Pancreas (tissue), 10 donors: Measurements from ENCODE around the gene MT1F. TPM values are rescaled to one million over a fixed set of nuclear protein-coding genes. Genes with fewer than 3 reads are reported as not detected.

Experiments used
- ATAC-seq, 4 donors: fragments of 200-7000 bp; cut with Tn5 transposase; one replicate each; pipeline versions ENCODE4 v1.8.0 to v1.9.1; 2020; ENCODE audit warnings: mild to moderate bottlenecking in 4 of 4, moderate library complexity in 4 of 4
- DNase-seq, 6 donors: peaks; one replicate each; pipeline ENCODE4 v3.0.0-alpha.2; 2020
- FAIRE-seq: peaks from 2 replicates; lab custom pipeline; 2012; peaks lifted over from hg19 to GRCh38; lab: Jason Lieb, UNC
- H3K27ac ChIP-seq, 4 donors: fragments of 200-600 bp; sonication (generic); 1 replicate in 3 of 4; 2 replicates in 1 of 4; pipeline versions ENCODE4 v1.5.0 to v1.8.0; 2020
- H3K27me3 ChIP-seq, 4 donors: fragments of 200-600 bp; one replicate each; pipeline ENCODE4 v1.8.0; 2021
- H3K36me3 ChIP-seq, 3 donors: fragments of 200-600 bp; sonication (generic) in 1 of 3; one replicate each; pipeline versions ENCODE4 v1.5.0 to v1.8.0; 2020 to 2021
- H3K4me1 ChIP-seq, 3 donors: fragments of 200-600 bp; one replicate each; pipeline ENCODE4 v1.8.0; 2021
- H3K4me3 ChIP-seq, 4 donors: fragments of 200-600 bp; sonication (generic) in 2 of 4; one replicate each; pipeline versions ENCODE4 v1.5.0 to v1.8.0; 2020 to 2021
- H3K9me3 ChIP-seq, 4 donors: fragments of 200-600 bp; one replicate each; pipeline ENCODE4 v1.8.0; 2021
- WGBS, 2 donors: extraction: QIAGEN DNeasy Blood & Tissue Kit; methylation state at CpG; one replicate each; pipeline ENCODE4 v1.1.7; 2013; 5-methylcytosine and 5-hydroxymethylcytosine counted together
- intact Hi-C, 3 donors: fragments of 100-400 bp; cut with DNase I; formaldehyde crosslinking; loops; one replicate each; pipeline versions ENCODE4 v1.11.1 to v1.14.2; 2022
- polyA plus RNA-seq, 2 donors: library from polyadenylated mRNA; stranded (reverse); fragments of 200-250 nt; gene quantifications; one replicate each; pipeline ENCODE4 v1.2.3, GENCODE V29; 2013
- total RNA-seq, 6 donors: library from RNA; stranded (reverse); fragmentation: NEBNext Ultra II Directional in 4 of 6; extraction: Animal tissue kit (Norgen Biotek cat#: 25700) in 4 of 6; gene quantifications; one replicate each; pipeline versions ENCODE4 v1.2.1 to v1.2.4, GENCODE V29; 2021 to 2023
- TF ChIP-seq, protein P1 (sequence below), 4 donors: fragments of 200-600 bp; sonication (generic) in 3 of 4; IDR thresholded peaks; one replicate each; pipeline versions ENCODE4 v1.5.0 to v1.8.0; 2021; ENCODE audit warnings: antibody characterized with exemption in 4 of 4
- donor health status: healthy with polysubstance abuse.
- donor health status: DM: no; HTN: no; CAD: no; lungs with moderate emphysema.
- donor health status: DM: no; HTN: no; CAD: no.
- donor health status: control.
- donor health status: control.
- donor health status: Bipolar disorder and iron deficiency.
- donor health status: DM: yes; HTN: yes; CAD: no.
- donor health status: DM: no; HTN: no; CAD: no.
- donor health status: DM: no; HTN: no; CAD: no.
- donor health status: DM: yes; HTN: yes; CAD: no.

The MT1F gene
- total and polyA plus RNA-seq, 8 donors = 29.1 to 201 (median 48.3) TPM

DNA sequence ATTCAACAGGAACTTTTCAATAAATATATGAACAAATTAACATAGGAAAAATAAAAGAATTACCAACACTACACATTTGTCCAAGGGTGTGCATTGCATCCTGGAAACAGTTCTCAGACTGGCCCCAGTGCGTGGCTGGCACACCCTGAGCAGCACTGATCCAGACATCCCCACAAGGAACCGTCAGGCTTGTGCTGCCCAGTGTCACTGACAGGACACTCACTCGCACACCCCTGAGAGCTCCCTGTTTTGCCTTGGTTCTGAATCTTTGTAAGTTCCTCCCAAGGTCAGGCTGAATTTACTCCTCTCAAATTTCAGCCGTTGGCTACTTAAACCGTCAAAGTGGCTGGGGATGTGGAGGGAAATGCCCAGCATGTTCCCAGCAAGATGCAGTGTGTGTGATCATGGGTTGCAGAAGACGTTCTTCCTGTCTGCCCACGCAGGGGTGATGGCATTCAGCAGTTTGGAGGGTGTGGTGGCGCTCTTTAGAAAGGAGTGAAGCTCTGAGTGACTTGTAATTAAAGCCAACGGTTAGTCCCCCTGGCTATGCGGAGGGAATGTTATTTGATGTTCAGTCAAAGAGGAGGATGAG lies 47.6 kb upstream of the MT1F start:
- no peak for FAIRE-seq

DNA sequence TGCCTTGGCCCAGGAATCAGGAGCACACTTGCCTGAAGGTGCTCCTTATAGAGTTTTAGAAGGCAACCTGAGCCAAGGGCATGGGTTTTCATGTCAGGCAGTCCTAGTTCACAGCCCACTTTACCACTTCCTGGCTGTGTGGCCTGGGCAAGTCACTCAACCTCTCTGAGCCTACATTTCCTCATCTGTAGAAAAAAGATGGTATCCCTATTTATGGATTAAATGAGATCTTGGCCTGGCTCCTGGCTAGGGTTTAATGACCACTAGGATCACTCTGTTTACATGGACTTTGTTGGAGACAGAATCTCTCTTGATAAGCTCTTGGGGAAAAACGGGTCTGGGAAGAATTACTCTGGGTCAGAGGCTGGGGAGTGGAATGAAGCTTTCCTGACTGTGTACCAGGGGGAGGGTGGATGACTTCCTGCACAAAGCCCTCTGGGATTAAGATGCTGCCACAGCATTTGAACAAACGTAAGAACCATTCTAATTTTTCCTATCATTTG lies 47.1 kb upstream of the MT1F start:
- WGBS, 2 donors = 28 to 35% methylated on average over 2 of the region's 2 CpGs
- ATAC-seq = no peak
- intact Hi-C loops = no loop called here
- H3K27me3 ChIP-seq = no peaks in the 10 kb centered on the region
- FAIRE-seq = no peak
- H3K27ac ChIP-seq = peak overlapping the region; percentile 78 to 94 (median 90)
- H3K4me3 ChIP-seq = no peak overlapping the region
- no peaks in the 10 kb centered on the region for H3K9me3 ChIP-seq
- peaks cover 0 to 20% (median 0%) of the 10 kb centered on the region in 3 donors for H3K4me1 ChIP-seq
- TF ChIP-seq, protein P1, sequence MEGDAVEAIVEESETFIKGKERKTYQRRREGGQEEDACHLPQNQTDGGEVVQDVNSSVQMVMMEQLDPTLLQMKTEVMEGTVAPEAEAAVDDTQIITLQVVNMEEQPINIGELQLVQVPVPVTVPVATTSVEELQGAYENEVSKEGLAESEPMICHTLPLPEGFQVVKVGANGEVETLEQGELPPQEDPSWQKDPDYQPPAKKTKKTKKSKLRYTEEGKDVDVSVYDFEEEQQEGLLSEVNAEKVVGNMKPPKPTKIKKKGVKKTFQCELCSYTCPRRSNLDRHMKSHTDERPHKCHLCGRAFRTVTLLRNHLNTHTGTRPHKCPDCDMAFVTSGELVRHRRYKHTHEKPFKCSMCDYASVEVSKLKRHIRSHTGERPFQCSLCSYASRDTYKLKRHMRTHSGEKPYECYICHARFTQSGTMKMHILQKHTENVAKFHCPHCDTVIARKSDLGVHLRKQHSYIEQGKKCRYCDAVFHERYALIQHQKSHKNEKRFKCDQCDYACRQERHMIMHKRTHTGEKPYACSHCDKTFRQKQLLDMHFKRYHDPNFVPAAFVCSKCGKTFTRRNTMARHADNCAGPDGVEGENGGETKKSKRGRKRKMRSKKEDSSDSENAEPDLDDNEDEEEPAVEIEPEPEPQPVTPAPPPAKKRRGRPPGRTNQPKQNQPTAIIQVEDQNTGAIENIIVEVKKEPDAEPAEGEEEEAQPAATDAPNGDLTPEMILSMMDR (IDR thresholded peaks at IDR 0.05) = no peak
- no peaks in the 10 kb centered on the region for H3K36me3 ChIP-seq
- no peak for DNase-seq

More for the DNA sequence above, 47.6 kb upstream of the MT1F start:
- Histone ChIP-seq H3K27ac (peak overlapping the region; percentile 78 to 94 (median 90)), H3K4me1 (peaks cover 0 to 20% (median 0%) of the 10 kb centered on the region in 3 donors), H3K4me3 (peak overlapping the region in 1 of 4 donors; percentile 56), H3K27me3 (no peaks in the 10 kb centered on the region), H3K36me3 (no peaks in the 10 kb centered on the region), H3K9me3 (no peaks in the 10 kb centered on the region)
- ATAC-seq (peak in 1 of 4 donors; percentile 6), DNase-seq (peak in 2 of 6 donors; percentile 18 to 41)
- WGBS, 2 donors = 13 to 20% methylated on average over 10 of the region's 10 CpGs
- intact Hi-C loops = no loop called here
- TF ChIP-seq, protein P1 (IDR thresholded peaks at IDR 0.05) = no peak

DNA sequence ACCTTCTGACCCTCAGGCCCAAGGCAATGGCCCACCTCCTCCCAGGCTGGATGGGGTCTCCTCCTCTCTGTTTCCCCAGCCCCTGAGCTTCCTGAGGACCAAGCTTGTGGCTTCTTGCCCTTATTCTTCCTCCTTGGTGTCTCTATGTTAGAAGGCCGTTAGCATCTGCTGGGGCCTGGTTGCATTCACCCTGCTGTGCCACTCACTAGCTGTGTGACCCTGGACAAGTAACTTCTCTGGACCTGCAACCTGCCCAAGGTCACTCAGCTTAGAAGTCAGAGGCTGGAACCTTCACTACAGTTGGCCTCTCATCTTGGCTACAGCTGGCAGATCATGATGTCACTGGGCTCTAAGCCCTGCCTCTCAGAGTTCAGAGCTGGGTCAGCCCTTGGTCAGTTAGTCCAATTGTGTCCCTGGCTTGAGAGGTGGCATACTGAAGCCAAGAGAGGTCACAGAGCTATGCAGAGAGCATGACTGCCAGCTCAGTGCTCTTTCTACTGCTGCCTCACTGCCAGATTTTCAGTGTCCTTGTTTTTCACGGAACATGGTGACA lies 46.4 kb upstream of the MT1F start:
- WGBS, 2 donors = 41 to 50% methylated on average over 2 of the region's 2 CpGs
- TF ChIP-seq, protein P1 (IDR thresholded peaks at IDR 0.05) = no peak
- no peak for FAIRE-seq
- peak in 4 of 6 donors; percentile 50 to 65 (median 59) for DNase-seq
- no peak overlapping the region for H3K4me3 ChIP-seq
- intact Hi-C loops = no loop called here
- H3K27ac ChIP-seq = peak overlapping the region in 3 of 4 donors; percentile 5 to 42 (median 33)
- H3K27me3 ChIP-seq = no peaks in the 10 kb centered on the region
- ATAC-seq = peak; percentile 2 to 20 (median 12)
- no peaks in the 10 kb centered on the region for H3K9me3 ChIP-seq
- H3K4me1 ChIP-seq = peaks cover 0 to 20% (median 0%) of the 10 kb centered on the region in 3 donors
- H3K36me3 ChIP-seq = no peaks in the 10 kb centered on the region

DNA sequence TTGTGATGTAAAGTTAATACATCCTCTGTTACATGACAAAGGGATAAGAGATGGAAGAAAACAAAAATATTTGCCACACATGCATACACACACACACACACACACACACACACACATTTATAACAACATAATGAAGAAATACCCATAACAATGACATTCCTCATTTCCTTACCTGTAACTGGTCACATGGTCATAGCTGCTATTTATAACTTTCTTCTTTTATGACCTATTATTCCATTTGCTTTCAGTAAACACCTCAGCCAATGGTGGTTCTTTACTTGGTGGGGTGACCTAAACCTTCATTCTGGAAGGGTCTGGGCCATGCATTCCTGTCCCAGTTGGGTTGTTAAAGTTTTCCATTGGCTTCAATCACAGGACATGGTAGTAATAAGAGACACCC lies 44.1 kb upstream of the MT1F start:
- no peak overlapping the region for H3K4me3 ChIP-seq
- TF ChIP-seq, protein P1 (IDR thresholded peaks at IDR 0.05) = no peak
- H3K9me3 ChIP-seq = no peaks in the 10 kb centered on the region
- H3K27me3 ChIP-seq = no peaks in the 10 kb centered on the region
- no peaks in the 10 kb centered on the region for H3K36me3 ChIP-seq
- peaks cover 0 to 23% (median 6%) of the 10 kb centered on the region in 3 donors for H3K4me1 ChIP-seq
- DNase-seq (no peak), ATAC-seq (no peak), FAIRE-seq (no peak)
- H3K27ac ChIP-seq = no peak overlapping the region
- intact Hi-C loops = no loop called here

DNA sequence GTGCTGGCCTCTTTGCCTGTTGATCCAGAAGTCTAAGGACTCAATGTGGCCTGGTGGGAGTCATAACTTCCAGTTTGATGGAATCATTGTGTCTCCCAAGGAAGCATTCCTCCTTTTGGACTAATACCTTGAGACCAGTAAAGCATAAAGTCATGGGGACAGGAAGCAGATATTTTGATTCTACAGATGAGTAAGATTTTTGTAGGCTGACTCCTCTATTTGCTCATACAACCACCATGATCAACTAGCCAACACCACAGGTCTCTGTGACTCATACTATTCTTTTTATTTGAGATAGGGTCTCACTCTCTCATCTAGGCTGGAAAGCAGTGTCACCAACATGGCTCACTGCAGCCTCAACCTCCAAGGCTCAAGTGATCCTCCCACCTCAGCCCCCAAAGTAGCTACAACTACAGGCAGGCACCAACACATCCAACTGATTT lies 43.2 kb upstream of the MT1F start:
- no peak for ATAC-seq
- H3K36me3 ChIP-seq = no peaks in the 10 kb centered on the region
- intact Hi-C loops = no loop called here
- no peak overlapping the region for H3K27ac ChIP-seq
- H3K9me3 ChIP-seq = no peaks in the 10 kb centered on the region
- DNase-seq = no peak
- H3K4me1 ChIP-seq = peaks cover 3 to 28% (median 6%) of the 10 kb centered on the region in 3 donors
- FAIRE-seq = no peak
- TF ChIP-seq, protein P1 (IDR thresholded peaks at IDR 0.05) = no peak
- no peak overlapping the region for H3K4me3 ChIP-seq
- H3K27me3 ChIP-seq = no peaks in the 10 kb centered on the region
